SU-DHL-6 (cell line): ENCODE measurements around the gene ABHD8.

ENCODE experiments used
- H2AFZ ChIP-seq: fragments of 200-600 bp; sonication (generic); 2 replicates; pipeline ENCODE4 v1.6.1; 2014; ENCODE audit warnings: low read depth, mild to moderate bottlenecking, moderate library complexity, mixed read lengths, antibody characterized with exemption, low read length; ENCODE audit not compliant: severe bottlenecking
- H3F3A ChIP-seq: fragments of 200-600 bp; shearing (Covaris generic); 2 replicates; pipeline ENCODE4 v1.6.0; 2016; ENCODE audit warnings: antibody characterized with exemption, mild to moderate bottlenecking; ENCODE audit not compliant: insufficient read depth
- H3K27ac ChIP-seq: fragments of 200-600 bp; sonication (generic); 2 replicates; pipeline ENCODE4 v1.5.1; 2016; ENCODE audit warnings: low read depth, mild to moderate bottlenecking, low read length, moderate library complexity, mixed read lengths
- H3K27me3 ChIP-seq: fragments of 200-600 bp; sonication (generic), shearing (Covaris generic); 2 replicates; pipeline ENCODE4 v1.6.0; 2014; ENCODE audit warnings: mild to moderate bottlenecking, low read length
- H3K36me3 ChIP-seq: fragments of 200-600 bp; sonication (generic); 2 replicates; pipeline ENCODE4 v1.6.1; 2014; ENCODE audit warnings: mild to moderate bottlenecking, low read length, mixed read lengths
- H3K4me2 ChIP-seq: fragments of 300-600, 200-600 bp; shearing (Covaris generic), sonication (generic); 2 replicates; pipeline ENCODE4 v1.6.0; 2014; ENCODE audit warnings: low read length, low read depth, mild to moderate bottlenecking; ENCODE audit not compliant: poor library complexity, severe bottlenecking
- H3K4me3 ChIP-seq: fragments of 200-600 bp; sonication (generic); 2 replicates; pipeline ENCODE4 v1.5.1; 2014; ENCODE audit warnings: antibody characterized with exemption, low read length, mild to moderate bottlenecking, mixed read lengths; ENCODE audit not compliant: insufficient read depth, poor library complexity, severe bottlenecking
- H3K79me2 ChIP-seq: fragments of 200-600 bp; sonication (generic); 2 replicates; pipeline ENCODE4 v1.6.1; 2014; ENCODE audit warnings: mild to moderate bottlenecking, low read length, moderate library complexity; ENCODE audit not compliant: insufficient read depth
- H3K9ac ChIP-seq: fragments of 200-600 bp; sonication (generic); 2 replicates; pipeline ENCODE4 v1.7.0; 2014; ENCODE audit warnings: mild to moderate bottlenecking, low read length
- H3K9me2 ChIP-seq: fragments of 200-600 bp; sonication (generic); replicated peaks from 2 replicates; pipeline ENCODE4 v1.6.1; 2014; ENCODE audit warnings: low read length; ENCODE audit not compliant: insufficient read depth
- H3K9me3 ChIP-seq: fragments of 200-600 bp; sonication (generic); 2 replicates; pipeline ENCODE4 v1.6.1; 2014; ENCODE audit warnings: low read length, mixed read lengths; ENCODE audit not compliant: insufficient read depth
- H4K20me1 ChIP-seq: fragments of 200-600 bp; sonication (generic); 2 replicates; pipeline ENCODE4 v1.6.1; 2014; ENCODE audit warnings: low read depth, mild to moderate bottlenecking, antibody characterized with exemption, low read length, moderate library complexity, mixed read lengths
- CTCF ChIP-seq: fragments of 200-600 bp; sonication (generic); IDR thresholded peaks from one replicate; pipeline ENCODE4 v1.5.1; 2017; ENCODE audit warnings: antibody characterized with exemption, mild to moderate bottlenecking, low read length, moderate library complexity; ENCODE audit not compliant: insufficient read depth, poor library complexity, severe bottlenecking
- EZH2phosphoT487 ChIP-seq: fragments of 200-600 bp; sonication (generic), shearing (Covaris generic); conservative IDR thresholded peaks from 2 replicates; pipeline ENCODE4 v1.6.1; 2018; ENCODE audit warnings: mild to moderate bottlenecking, antibody characterized with exemption, low read length, moderate library complexity, mixed read lengths

The ABHD8 gene

GRCh38 chr19:17346109-17346671 lies 43.0 kb upstream of the ABHD8 start:
- no peaks in the 10 kb centered on the region for H4K20me1 ChIP-seq
- H3K9ac ChIP-seq: no peak overlapping the region
- no peaks in the 10 kb centered on the region for H3K9me2 ChIP-seq
- TF ChIP-seq CTCF (peak; percentile 62), EZH2phosphoT487 (no peak)
- H3K27ac ChIP-seq: no peak overlapping the region
- no peaks in the 10 kb centered on the region for H3K9me3 ChIP-seq
- H3K4me2 ChIP-seq: no peak overlapping the region
- H2AFZ ChIP-seq: no peak overlapping the region
- H3K36me3 ChIP-seq: 0 out of 2 replicates have a peak, but pooled peaks cover 4% of the 10 kb centered on the region
- no peak overlapping the region for H3K4me3 ChIP-seq
- no peaks in the 10 kb centered on the region for H3K79me2 ChIP-seq
- no peaks in the 10 kb centered on the region for H3K27me3 ChIP-seq
- peaks cover 8% of the 10 kb centered on the region for H3F3A ChIP-seq

- no peak overlapping the region for H3K27ac ChIP-seq
- H3K4me3 ChIP-seq: no peak overlapping the region
- peaks cover 10% of the 10 kb centered on the region; the same call in 1 of the 2 replicates for H3K79me2 ChIP-seq
- H3K27me3 ChIP-seq: no peaks in the 10 kb centered on the region
- no peaks in the 10 kb centered on the region for H4K20me1 ChIP-seq
- peaks cover 8% of the 10 kb centered on the region for H3F3A ChIP-seq
- no peak overlapping the region for H2AFZ ChIP-seq
- H3K9me2 ChIP-seq: no peaks in the 10 kb centered on the region
- H3K9ac ChIP-seq: no peak overlapping the region
- 0 out of 2 replicates have a peak, but pooled peaks cover 4% of the 10 kb centered on the region for H3K36me3 ChIP-seq
- no peak overlapping the region for H3K4me2 ChIP-seq
- H3K9me3 ChIP-seq: no peaks in the 10 kb centered on the region
- TF ChIP-seq EZH2phosphoT487: no peak
- no peak for TF ChIP-seq CTCF
Measured at GRCh38 chr19:17341845-17342244, 38.6 kb upstream of the ABHD8 start.

GRCh38 chr19:17341386-17341785 lies 38.2 kb upstream of the ABHD8 start:
- Histone ChIP-seq H4K20me1 (no peaks in the 10 kb centered on the region), H3K79me2 (peaks cover 14% of the 10 kb centered on the region; the same call in 1 of the 2 replicates), H3K4me3 (no peak overlapping the region), H3K9me2 (no peaks in the 10 kb centered on the region), H3F3A (peaks cover 8% of the 10 kb centered on the region), H3K36me3 (0 out of 2 replicates have a peak, but pooled peaks cover 4% of the 10 kb centered on the region), H3K9ac (no peak overlapping the region), H3K27ac (no peak overlapping the region), H3K27me3 (no peaks in the 10 kb centered on the region), H3K9me3 (no peaks in the 10 kb centered on the region), H2AFZ (no peak overlapping the region), H3K4me2 (no peak overlapping the region)
- TF ChIP-seq EZH2phosphoT487: no peak
- TF ChIP-seq CTCF: no peak
